ENCODE results near the gene MYADML2.

MYADML2 gene

DNA sequence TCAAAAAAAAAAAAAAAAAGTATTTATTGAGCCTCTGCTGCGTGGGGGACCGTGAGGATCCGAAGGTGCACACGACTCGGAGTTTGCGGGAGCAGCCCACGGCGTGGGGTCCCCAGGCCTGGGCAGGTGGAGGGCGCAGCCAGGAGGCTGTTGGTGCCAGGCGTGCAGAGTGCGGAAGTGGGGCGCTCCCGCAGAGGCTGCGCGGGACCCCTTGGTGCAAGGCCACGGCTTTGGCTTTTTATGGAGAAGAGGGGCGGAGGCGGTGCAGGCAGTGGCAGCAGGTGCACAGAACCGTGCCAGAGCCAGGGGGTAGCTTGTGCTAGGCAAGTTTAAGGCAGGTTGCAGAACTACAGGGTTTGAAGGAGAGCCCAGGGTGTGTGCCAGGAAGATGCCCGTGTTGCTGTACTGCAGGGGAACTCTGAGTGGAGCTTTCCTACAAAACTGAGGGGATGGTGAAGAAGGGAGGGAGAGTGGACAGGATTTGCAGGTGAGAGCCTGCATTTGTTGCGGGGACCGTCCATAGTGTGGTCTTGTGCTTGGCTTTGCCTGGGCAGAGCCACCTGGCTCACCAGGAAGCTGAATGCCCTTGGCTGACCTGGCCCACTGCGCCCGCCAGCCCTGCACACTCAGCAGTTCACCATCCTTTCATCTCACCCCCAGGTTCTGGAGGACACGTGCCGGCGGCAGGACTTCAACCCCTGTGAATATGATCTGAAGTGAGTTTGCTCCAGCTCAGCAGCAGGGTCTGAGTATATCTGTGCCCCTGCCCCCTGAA lies 31.7 kb upstream of the MYADML2 start:
- no peak for DNase-seq

DNA sequence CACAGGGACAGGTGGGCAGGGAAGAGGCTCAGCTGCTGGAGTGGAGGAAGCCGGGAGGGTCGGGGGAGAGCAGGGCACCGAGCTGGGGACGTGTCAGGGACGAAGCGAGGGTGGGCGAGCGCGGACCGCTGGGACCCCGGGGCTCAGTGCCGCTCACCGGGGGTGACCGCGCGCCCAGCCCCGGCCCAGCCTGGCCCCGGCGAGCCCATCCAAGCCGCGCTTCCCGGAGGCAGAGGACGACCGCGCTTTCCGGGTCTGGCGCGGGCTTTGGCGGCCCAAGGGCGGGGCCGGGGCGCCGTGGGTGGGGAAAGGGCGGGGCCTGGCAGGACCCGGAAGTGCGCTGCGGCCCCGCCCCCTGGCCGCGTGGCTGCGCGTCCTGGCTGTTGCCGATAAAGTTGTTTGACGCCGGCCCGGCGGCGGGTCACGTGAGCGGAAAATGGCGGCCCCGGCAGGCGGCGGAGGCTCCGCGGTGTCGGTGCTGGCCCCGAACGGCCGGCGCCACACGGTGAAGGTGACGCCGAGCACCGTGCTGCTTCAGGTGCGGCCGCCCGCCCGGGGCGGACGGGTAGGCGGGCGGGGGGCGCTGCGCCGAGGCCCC lies 30.3 kb upstream of the MYADML2 start, which contains the start of gene ASPSCR1:
ASPSCR1 (plus strand) TSS at position 419 of the 598 bp plus-strand sequence; CDS start at position 437, 18 bp downstream.
- DNase-seq, result peak; percentile 91

DNA sequence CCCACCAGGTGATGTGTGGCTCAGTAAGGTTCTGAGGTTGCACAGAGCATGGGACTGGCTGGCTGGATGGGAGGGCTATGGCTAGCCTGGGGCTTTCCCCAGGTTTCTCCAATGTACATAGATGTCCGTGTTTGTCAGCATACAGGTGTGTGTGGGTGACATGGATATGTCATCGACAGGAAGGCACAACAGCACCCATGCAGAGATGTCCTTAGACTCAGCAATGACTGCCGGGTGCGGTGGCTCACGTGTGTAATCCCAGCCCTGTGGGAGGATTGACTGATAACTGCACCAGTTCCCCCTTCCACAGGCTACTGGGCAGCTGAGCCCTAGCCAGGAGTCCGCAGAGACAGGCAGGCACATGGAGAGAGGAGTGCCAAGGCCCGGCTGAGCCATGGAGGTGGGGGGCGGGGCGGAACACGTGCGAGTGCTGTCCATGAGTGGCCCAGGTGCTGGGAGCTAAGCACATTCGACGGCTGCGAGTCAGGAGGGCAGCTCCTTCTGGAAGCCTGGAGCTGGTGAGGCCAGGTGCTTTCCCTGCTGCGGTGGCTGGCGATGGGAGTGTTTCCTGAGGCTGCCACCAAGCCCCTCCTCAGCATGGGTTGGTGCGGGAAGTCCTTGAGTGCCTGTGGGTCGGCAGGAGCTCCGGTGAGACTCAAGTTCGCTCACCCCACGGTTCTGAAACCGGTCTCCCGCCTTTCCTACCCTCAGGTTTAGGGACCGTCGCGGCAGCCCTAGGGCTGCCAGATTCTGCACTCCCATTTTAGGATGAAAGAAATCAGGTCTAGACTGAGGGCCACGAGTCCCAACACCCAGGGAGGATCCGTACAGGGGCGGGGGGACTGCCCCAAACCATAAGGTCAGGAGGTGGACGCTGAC lies 29.5 kb upstream of the MYADML2 start:
- DNase-seq, result peak; percentile 62

DNA sequence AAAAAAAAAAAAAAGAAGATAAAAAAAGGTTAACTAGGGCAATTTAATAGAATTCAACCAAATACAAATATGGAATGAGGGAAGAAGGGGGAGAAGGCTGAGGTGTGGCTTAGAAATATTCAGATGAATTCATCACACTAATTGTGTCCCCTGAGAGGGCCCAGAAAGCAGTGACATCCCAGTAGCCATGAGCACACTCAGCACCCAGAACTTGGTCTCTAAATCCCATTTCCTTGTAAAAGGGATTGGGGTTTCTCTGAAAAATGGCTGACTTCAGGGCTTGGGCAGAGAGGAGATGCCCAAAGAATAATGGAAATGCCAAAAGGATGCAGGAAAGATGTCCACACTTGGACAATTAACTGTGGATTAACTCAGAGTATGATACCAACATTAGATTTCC lies 26.4 kb upstream of the MYADML2 start:
- DNase-seq, result no peak

- DNase-seq, result no peak
These were observed 22.1 kb upstream of the MYADML2 start for GRCh38 chr17:81968850-81969812.

DNA sequence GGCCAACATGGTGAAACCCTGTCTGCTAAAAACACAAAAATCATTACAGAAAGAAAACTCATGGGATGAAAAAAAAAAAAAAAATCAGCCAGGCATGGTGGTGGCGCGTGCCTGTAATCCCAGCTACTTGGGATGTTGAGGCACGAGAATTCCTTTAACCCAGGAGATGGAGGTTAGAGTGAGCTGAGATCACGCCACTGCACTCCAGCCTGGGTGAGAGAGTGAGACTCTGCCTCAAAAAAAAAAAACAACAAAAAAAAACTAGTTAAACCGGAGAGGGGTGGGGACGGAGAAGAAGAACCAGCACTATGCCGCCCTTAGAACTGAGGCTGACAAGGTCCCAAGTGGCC lies 21.3 kb upstream of the MYADML2 start:
- no peak for DNase-seq

DNA sequence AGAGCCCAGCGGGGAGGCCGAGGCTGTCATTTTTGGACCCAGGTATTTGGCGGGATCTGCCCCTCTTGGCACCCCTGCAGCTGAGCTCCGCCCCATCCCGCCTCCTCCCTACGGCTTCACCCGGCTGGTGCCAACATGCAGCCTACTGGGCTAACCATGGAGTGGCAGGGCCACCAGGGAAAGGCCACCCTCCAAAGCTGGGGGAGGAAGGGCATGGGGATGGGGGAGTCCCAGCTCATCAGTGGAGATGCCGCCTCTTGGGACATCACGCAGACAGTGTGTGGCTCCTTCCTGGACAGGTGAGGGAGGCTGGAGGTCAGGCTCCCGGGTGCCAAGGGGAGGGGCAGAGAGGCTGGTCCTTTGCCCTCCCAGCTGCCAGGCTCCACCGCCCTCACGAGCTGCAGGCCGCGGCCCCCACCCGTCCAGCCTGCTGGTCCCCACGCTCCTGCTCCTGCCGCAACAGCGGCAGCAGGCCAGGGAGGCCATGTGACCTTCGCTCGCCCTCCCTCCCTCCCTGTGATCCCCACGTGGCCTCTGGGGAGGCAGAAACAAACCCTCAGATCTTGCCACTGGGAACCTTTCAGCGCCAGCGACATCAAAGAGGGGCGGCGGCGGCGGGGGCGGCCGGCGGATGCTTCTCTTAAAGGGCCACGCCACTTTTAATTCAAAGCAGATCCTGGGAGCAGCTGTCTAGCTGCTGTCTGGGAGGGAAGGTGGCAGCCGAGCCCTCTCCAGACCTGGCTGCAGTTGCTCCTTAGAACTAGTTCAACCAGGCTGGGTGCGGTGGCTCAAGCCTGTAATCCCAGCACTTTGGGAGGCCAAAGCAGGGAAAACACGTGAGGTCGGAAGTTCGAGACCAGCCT lies 20.7 kb upstream of the MYADML2 start:
- peak; percentile 86 for DNase-seq

DNA sequence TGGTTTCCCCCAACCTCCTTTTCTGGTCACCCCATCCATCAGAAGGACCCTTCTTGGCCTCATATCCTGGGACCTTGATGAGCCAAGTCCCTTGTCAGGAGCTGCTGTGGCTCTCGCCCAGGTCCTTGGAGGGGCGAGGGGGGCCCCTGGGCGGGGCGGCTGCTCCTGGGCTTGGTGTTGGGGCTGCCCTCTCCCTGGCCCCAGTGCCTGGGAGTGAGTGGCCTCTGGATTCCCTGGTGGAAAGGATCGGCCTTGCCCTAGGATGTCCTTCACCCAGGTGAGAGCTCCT lies 20.2 kb upstream of the MYADML2 start:
- DNase-seq, result no peak

DNA sequence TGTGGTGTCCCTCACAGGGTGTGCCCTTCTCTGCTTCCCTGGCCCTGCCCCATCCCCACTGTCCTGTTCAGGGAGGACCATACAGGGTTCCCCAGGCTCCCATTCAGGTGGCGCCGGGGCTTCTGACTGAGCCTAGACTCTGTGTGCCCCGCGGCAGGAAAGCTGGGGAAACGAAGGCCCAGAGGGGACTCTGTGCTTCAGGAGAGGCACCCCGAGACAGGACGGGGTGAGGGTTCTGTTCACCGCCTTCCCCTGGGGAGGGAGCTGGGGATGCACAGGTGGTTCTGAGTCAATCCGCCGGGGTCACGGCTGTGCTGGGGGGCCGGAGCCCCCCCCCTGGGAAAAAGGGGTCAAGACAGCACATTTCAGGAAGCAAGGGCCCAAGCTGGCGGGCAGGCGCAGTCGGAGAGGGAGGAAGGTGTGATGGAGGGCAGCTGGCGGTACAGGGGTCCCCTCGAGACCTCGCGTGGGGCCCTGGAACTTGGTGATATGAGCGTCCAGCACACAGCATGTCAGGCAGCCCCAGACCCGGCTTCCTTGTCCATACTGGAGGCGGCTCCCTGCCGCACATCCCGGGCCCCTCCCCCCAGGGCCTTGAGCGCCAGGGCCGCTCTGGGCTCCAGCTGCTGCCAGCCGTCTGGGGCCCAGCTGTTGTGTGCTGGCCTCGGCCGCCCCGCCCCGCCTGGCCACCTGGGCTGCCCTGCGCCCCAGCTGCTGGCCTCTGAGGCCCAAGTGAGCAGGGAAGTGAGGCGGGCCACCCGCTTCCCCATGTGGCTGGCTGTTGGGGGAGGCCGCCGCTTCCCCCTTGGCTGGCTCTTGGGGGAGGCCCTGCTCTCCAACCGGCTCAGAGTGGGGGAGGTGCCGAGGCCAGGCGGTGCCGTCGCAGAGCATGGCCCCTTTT lies 19.6 kb upstream of the MYADML2 start:
- peak; percentile 79 for DNase-seq

- no peak for DNase-seq
These were observed 17.2 kb upstream of the MYADML2 start for GRCh38 chr17:81964081-81964849.

GRCh38 chr17:81962499-81963441 lies 15.7 kb upstream of the MYADML2 start:
- peak; percentile 27 for DNase-seq

DNA sequence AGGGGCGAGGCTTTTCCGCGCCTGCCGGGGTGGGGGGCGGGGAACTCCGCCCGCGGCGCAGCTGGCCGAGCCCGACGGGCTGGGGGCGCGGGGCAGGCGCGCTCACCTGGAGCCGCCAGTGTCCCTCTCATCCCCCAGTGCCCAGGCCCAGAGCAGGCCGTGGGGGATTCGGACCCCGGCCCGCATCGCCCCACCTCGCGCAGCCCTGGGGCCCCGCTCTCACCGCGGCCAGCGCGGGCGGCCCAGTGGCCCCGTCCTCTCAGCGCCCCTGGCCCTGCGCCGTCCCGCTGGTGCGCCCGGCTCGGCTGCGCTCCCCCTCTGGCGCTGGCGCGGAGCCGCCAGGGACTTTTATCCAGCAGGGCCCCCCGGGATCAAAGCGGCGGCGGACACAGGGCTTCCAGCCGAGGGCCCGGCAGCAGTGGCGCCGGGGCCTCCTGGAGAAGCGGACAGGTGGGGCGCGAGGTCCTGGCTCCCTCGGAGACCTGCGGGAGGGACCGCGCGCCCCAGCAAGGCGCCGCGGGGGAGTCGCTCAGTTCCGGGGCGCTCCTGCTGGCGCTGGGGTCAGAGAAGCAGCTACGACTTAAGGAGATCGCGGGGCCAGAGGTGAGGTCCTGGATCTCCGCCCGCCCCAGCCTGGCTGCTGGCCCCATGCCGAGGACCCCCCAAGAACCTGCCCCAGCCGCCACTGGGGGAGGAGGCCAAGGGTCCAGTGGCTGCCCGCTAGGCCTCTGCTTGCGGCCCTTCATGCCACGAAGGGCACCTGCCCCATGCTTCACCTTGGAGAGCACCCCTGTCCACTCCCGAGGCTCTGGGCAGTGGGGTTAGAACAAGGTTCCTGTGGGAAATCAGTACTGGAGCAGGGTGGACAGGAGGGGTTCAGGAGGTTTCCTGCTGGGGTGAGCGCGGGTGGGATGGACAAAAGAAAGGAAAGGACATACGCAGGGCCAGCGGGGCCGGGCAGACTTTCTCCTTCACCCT lies 14.8 kb upstream of the MYADML2 start:
- DNase-seq, result peak; percentile 34

GRCh38 chr17:81961087-81961511 lies 14.1 kb upstream of the MYADML2 start, which contains the start of gene NOTUM:
NOTUM (minus strand) TSS chr17:81961187; CDS start chr17:81960909, 278 bp downstream.
- no peak for DNase-seq

DNA sequence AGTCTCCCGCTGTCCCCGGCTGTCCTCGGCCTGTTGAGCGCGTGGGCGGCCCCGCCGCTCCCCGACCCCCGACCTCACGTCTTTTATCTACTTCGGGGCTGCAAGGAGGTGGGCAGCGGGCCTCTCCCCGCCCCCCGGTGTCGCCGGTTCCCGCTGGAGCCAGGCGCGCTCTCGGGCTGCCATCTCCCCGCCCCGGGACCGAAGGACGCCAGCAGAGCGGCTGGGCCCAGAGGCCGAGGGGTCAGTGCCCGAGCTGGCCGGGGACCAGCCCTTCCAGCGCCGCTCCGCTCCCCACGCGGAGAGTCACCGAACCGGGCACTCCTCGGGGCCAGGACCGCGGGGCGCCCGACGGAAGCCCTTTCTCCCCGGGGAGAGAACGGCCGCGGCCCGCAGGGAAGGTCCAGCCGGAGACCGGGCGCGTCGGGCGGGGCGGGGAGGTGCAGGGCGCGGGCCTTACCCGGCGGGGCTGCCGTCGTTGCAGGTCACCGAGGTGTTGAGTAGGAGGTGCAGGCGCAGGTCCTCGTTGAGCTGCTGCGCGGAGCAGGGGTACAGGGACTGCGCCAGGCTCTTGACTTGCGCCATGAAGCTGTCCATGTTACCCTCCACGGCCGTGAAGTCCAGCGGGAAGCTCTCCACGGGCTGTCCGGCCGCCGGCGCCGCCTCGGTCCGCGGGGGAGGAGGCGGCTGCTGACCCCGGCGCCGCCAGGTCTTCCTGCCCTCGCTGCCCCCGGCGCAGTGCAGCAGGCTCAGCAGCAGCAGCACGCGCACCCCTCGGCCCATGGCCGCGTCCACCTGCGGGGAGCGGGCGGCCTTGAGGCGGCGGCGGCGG lies 13.3 kb upstream of the MYADML2 start:
- peak; percentile 46 for DNase-seq

GRCh38 chr17:81959362-81960129 lies 12.5 kb upstream of the MYADML2 start:
- peak; percentile 78 for DNase-seq

Data from retina (tissue), 1 donor.